GM06990 (cell line): ENCODE data around the gene RAN.

ENCODE experiments used
- DNase-seq: peaks from one replicate; pipeline ENCODE4 v3.0.0-alpha.2; 2011; ENCODE audit not compliant: insufficient read length; ENCODE audit errors: extremely low read depth
- H3K27me3 ChIP-seq: replicated peaks from 2 replicates; pipeline ENCODE4 v1.6.0; 2011; ENCODE audit warnings: low read length; ENCODE audit not compliant: control insufficient read depth, insufficient read depth
- H3K36me3 ChIP-seq: 2 replicates; pipeline ENCODE4 v1.5.1; 2011; ENCODE audit warnings: low read length; ENCODE audit not compliant: control insufficient read depth, insufficient read depth
- H3K4me3 ChIP-seq: replicated peaks from 2 replicates; pipeline ENCODE4 v1.5.1; 2011; ENCODE audit warnings: low read depth, mild to moderate bottlenecking, control low read depth, low read length
- CTCF ChIP-seq: IDR thresholded peaks from 2 replicates; pipeline ENCODE4 v1.5.1; 2011; ENCODE audit warnings: low read length, control low read depth, mild to moderate bottlenecking, inconsistent platforms; ENCODE audit not compliant: insufficient read depth, poor library complexity, severe bottlenecking

Gene RAN

GRCh38 chr12:130916241-130916911, 44.5 kb downstream of the RAN start:
- Histone ChIP-seq H3K4me3 (peak overlapping the region; percentile 17), H3K36me3 (no peaks in the 10 kb centered on the region), H3K27me3 (no peaks in the 10 kb centered on the region; the same call in 1 of the 2 replicates)
- peak; percentile 39 for DNase-seq
- peak; percentile 94 for TF ChIP-seq CTCF

- H3K27me3 ChIP-seq = no peaks in the 10 kb centered on the region; the same call in 1 of the 2 replicates
- DNase-seq = no peak
- no peak for TF ChIP-seq CTCF
- no peaks in the 10 kb centered on the region for H3K36me3 ChIP-seq
- no peak overlapping the region for H3K4me3 ChIP-seq
Observed at GRCh38 chr12:130917607-130918006, 45.7 kb downstream of the RAN start.

GRCh38 chr12:130919086-130919485, 47.2 kb downstream of the RAN start:
- Histone ChIP-seq H3K4me3 (no peak overlapping the region), H3K36me3 (no peaks in the 10 kb centered on the region), H3K27me3 (no peaks in the 10 kb centered on the region; the same call in 1 of the 2 replicates)
- no peak for TF ChIP-seq CTCF
- no peak for DNase-seq

- Histone ChIP-seq H3K4me3 (no peak overlapping the region), H3K27me3 (no peaks in the 10 kb centered on the region; the same call in 1 of the 2 replicates), H3K36me3 (no peaks in the 10 kb centered on the region)
- no peak for TF ChIP-seq CTCF
- DNase-seq = no peak
Observed at GRCh38 chr12:130920119-130920703, 48.3 kb downstream of the RAN start.

GRCh38 chr12:130920723-130921381, 49.0 kb downstream of the RAN start:
- Histone ChIP-seq H3K4me3 (no peak overlapping the region), H3K36me3 (no peaks in the 10 kb centered on the region), H3K27me3 (no peaks in the 10 kb centered on the region; the same call in 1 of the 2 replicates)
- DNase-seq = no peak
- no peak for TF ChIP-seq CTCF
